Smooth muscle cell of the brain vasculature (primary cell): ENCODE results near the gene DHCR7.

ENCODE experiments used
- DNase-seq: peaks from one replicate; pipeline ENCODE4 v3.0.0-alpha.2; 2012; ENCODE audit warnings: low read depth, low spot score

Gene DHCR7

DNA sequence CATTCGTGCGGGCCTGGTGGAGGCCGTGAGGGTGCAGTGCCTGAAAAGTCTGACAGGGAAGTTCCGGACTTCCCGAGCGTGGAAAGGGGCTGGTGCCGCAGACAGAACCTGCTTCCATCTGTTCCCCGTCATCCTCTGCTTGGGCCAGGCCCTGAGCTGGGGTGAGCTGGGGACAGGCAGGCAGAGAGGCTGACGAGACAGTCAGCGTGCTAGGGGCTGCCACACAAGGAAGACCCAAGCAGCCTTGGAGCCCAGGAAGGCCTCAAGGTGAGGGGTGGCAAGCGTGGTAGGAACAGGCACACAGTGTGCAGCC is 30.3 kb upstream of the DHCR7 start:
- no peak for DNase-seq

DNA sequence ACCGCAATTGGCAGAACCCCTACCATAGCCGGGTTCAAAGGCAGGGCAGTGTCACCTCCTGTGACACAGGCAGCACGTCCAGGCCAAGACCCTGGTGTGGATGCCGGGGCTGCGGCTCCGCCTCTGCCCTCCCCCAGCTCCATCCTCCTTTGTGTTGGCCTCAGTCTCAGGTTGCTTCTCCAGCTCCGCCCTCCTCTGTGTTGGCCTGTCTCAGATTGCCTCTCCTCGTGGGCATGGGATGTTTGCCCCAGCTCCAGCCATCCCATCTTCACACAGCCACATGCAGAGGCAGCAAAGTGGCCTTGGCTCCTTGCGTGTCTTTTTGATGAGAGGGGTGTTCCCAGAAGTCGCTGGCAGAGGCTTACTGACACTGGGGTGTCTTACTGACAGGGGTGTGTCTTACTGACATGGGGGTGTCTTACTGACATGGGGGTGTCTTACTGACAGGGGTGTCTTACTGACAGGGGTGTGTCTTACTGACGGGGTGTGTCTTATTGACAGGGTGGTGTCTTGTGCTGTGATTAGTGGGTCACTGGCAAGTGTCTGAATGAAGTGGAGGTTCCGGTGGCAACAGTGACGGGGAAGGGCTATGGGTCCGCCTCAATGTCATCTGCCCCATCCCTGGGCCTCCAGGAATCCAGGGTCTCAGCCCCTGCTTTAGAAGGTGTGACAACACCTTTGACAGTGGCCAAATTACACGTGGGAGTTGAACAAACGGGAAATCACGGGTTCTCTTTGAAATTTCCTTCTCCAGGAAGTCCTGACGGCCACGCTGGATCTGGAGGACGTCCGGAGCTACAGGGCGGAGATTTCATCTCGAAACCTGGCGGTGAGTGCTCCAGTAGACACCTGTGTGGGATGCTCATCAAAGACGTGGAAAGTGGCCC is 29.7 kb upstream of the DHCR7 start:
- DNase-seq = no peak

DNA sequence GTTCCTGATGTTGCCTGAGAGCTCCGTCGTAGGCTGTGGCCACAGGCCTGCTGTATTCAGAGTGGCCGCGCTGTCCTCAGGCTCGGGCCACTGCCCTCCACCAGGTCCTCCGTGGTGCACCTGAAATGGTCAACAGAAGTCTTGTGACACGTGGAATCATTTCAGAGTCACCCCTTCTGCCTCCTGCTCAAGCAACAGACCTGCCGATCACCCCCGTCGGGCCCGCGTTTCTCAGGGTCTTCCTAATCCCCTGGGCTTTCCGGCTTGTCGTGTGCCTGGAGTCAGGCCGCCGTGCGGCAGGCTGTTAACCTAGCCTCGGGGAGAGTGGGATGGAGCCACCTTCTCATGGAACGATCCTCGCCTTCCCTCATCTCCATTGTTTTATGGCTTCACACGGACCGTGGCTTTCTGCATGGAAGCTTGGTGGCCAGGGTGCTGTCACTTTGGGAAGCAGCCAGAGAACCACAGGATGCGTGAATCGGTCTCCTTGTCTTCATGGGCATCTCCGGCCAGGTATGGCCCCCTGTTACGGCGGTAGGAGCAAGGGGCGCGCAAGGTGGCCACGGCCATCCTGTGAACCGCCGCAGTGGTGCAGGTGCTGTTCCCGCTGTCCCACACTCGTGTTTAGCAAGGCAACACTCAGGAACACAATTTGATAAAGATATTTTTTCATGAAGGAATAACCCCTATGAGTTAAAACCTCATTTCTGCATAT is 28.9 kb upstream of the DHCR7 start:
- DNase-seq = no peak

DNA sequence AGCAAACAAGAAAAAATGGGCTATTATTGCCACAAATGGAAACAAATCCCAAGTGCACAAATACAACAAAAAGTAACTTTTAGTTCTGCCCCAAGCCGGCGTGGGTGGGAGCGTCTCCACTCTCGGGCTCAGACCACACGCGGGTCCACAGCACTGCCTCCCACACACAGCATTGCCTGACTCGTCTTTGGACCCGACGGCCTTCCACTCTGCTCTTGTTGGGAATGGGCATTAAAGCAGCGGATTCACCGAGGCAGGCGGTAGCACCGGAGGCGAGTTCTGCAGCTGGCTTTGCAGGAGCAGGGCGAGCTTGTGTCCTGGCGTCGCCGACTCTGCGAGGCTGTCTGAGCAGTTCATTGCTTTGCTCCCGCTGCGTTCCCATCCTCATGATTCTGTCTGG is 27.8 kb upstream of the DHCR7 start:
- DNase-seq = no peak

DNA sequence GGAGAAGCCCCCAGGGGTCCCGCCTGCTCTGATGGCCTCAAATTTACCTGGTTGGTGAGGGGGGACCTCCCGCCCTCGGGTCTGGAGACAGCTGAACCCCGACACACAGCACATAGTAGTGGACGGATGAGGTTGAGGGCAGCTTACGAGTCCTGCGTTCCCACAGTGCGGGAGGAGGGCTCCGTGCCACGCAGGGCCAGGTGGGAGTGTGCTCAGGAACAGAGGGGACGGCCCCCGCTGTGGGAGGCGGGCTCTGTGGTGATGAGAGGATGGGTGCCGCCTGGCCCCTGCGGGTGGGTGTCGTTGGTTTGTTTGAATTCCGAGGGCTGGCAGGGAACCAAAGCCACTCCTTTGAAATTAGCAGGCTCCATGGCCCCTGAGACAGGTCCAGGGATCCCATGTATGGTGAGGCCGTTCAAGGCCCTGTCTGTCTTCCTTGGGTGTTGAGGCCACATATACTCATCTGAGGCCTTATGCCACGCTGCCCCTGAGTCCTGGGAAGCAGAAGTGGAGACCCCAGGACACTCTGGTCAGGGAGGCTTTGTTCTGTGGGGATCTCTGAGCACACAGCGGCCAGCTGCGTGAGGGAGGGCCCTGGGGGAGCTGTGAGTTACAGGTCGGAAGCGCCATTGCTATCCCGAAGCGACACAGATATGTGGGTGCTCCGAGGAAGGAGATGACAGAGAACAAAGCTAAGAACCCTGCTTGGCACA is 26.7 kb upstream of the DHCR7 start:
- no peak for DNase-seq

DNA sequence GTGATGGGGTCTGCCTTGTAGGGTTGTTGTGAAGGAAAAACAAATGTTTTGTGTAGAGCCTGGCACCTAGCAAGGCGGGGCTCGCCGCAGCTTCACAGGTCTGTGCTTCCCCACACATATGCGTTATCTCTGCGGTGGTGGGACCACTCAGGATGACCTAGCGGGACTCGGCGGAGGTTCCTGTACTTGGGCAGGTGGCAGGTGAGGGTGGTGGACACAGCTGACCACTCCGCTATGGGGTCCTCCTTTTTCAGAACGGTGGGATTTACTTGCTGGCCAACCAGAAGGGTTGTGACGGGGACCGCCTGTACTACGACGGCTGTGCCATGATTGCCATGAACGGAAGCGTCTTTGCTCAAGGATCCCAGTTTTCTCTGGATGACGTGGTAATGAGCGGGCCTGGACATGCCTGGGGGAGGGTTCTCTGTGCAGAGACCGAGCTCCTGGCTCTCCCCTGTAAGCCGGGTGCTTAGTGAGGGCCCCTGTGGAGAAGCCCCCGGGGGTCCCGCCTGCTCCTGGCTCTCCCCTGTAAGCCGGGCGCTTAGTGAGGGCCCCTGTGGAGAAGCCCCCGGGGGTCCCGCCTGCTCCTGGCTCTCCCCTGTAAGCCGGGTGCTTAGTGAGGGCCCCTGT is 26.1 kb upstream of the DHCR7 start:
- no peak for DNase-seq

DNA sequence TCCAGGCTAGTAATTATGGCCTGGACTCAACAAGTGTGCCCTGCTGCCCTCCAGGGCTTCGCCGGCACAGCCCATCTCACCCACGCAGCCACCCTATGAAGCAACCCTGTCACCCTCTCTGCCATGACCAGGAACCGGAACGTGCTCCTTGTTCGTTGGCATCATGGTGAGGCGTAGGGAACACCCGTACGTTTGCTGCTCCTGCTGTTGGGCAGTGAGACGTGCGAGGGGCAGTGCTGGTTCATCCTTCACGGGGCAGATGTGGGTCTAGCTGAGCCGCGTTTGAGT is 25.5 kb upstream of the DHCR7 start:
- DNase-seq = no peak

DNA sequence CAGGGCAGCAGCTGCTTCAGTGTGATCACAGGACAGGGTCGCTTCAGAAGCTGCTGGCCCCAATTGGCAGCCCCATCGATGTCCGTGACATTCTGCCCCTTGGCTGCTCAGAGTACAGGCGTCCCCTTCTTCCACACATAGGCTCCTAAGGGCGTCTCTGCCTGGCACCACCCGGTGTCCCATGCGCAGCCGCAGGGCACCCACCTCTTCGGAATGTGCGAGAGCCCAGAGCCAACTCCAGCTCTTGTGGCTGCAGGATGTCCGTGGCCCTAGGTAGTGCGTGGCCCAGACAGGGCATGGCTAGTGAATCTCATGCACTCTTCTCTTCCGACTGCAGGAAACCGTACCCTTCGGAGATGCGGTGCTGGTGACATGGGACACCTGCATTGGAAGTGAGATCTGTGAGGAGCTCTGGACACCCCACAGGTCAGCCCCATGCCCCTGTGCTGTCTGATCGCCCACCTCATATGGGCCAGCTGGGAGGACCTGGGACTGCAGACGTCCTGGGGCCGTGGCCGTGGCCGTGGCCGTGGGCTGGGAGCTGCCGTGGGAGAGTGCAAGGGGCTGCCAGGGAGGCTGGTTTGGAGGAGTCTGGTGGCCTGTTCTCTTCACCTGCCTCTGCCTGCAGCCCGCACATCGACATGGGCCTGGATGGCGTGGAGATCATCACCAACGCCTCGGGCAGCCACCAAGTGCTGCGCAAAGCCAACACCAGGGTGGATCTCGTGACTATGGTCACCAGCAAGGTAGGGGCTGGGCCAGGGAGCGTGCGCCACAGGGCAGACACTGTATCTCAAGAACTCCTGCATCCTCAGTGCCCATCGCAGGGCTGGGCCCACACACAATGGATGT is 25.0 kb upstream of the DHCR7 start:
- DNase-seq = no peak

DNA sequence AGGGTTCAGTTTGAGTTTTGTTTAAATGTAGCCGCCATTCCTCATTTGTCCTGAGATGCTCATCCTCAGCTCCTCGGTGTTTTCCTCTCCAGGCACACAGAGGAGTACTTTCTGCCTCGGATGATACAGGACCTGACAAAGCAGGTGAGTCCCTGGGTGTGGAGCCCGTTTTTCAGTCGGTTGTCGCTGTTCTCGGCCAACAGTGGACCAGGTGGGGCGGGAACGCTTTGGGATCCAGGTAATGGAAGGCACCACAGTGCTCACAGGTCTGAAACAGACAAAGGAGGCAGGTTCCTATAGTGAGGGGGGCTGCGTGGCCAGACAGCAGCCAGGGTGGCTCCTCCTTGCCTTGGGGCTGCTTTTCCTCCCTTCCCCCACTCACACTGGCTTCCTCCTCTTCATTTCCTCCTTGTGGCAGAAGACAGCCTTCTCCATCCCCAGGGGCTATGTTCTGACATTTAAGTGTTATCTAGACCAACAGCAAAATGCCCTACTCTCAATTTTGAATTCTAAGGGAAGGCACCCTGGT is 24.2 kb upstream of the DHCR7 start:
- DNase-seq = no peak

DNA sequence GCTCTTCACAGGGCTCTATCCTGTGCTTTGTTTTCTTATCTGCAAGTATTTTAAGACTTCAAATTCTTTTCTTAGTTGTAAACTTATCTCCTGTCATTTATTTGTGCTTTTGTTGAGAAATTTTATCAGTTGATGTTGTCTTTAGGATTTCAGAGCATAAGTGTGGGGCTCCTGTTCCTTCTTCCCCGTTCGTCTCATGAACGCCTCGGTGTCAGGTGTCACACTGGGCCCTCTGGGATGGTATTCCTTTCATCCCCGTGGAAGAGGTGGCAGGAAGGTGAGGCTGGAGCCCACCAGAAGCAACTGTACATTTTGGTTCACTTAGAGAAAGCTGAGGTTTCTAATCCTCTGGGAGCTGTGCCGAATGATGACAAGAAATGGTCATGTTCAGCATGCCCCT is 22.8 kb upstream of the DHCR7 start:
- no peak for DNase-seq

DNA sequence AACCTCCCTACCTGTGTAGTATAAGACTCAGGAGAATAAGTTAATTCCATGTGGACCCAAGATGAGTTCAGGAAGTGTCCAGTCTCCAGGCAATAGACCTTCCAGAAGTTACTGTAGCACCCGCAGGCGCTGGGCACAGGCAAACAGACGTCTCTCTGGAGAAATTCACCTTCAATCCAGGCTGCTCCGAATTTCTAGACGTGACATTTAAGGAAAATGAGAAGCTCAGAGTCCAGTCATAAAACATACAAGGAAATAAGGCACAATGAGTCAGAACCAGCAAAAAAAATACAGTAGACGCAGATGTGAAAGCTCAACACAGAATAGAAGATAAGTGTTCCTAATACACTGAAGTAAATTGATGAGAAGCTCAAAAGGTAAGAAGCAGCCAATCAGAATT is 19.0 kb upstream of the DHCR7 start:
- no peak for DNase-seq

DNA sequence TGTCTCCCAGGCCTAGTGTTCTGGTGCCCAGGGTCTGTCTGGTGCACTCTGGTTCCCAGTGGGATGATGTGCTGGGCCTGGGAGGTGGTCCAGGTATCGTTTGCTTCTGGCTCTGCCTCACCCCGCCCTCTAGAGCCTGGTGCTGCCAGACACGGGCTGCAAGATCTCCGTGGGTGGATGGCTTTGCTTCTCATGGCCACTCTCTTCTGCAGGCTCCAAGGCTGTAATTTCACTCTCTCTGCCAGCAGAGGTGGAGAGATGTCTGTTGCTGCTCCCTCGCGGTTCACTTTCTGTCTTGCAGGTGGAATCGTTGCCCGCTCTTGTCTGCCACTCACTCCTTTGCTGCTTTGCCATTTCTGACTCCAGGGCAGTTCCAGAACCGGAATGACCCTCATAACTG is 18.2 kb upstream of the DHCR7 start:
- no peak for DNase-seq

DNA sequence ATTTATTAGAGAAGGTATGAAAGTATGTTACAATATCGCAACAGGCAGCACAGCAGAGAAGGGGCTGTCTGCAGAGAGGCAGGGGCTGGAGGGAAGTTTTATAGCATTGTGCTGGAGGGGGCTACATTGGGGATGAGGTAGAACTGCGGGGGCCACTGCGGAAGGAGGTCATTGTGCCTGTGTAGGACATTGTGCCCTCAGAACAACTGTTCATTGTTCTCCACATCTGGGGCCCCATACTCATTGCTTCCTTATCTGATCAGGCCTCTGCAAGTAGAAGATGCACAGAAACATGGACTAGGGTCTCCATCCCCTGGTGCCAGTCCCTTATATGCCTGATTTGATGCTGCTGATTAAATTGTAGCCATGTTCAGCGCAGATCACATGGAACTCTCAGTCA is 16.9 kb upstream of the DHCR7 start:
- DNase-seq = no peak

DNA sequence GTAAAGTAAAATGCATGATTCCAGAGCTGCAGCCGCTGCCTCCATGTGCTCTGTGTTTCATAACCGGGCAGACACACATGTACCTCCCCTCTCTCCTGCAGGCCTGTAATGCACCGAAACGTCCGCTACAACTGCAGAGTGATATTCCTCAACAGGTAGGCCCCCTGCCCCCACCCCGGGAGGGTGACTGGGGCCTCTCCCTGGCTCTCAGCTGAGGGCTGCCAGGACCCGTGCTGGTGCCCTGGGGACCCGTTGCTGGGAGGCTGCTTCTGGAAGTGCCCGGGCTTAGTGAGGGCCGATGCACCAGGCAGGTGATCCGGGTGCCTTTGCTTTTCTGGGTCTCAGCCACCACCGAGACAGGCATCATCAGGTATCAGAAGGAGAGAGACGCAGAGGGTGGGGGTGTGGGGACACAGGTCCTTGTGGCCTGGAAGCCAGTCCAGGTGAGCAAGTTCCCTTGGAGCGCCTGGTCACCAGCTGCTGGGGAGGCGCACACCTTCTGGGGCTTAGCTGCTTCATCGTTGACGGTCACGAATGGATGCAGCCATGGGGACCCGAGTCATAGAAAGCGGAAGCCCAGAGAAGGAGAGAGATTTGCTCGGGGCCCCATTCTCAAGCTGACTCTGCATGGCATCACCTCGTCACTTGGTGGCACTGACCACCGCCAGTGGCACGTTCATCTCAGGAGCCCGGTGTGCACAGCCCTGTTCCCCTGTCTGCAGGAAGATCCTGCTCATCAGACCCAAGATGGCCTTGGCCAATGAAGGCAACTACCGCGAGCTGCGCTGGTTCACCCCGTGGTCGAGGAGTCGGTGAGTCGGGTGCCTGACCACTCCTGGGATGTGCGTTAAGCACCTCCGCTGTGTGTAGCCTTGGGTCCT is 15.4 kb upstream of the DHCR7 start:
- no peak for DNase-seq

DNA sequence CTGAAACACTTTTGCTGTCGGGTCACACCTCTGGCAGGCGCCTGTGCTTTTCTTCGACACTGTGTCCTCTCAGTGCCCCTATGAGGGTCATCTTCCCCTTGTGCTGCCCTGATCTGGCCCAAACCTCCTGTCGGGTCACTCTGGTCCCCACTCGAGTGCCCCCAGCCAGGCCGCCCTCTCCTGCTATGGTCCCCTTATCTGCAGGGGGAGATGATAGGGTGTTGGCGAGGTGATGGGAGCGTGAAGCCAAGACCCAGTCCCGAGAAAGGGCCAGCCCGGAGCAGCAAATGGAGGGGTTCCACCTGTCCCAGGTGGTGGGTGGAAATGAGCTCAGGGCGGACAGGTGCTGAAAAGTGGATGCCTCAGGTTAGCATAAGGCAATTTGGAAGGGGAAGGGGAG is 14.5 kb upstream of the DHCR7 start:
- DNase-seq = no peak

DNA sequence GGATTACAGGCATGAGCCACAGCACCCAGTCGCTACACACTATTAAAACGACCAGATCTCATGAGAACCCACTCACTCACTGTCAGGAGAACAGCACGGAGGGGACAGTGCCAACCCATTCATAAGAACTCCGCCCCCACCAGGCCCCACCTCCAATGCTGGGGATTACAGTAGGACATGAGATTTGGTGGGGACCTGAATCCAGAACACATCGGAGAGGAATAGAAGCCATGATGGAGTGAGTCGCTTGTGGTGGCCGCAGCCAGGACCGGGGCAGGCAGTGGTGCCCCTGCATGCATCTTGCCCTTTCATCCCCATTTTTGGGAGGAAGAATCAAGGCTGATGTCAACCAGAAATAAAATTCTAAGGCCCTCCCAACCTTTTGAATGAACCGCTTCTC is 13.5 kb upstream of the DHCR7 start:
- no peak for DNase-seq

DNA sequence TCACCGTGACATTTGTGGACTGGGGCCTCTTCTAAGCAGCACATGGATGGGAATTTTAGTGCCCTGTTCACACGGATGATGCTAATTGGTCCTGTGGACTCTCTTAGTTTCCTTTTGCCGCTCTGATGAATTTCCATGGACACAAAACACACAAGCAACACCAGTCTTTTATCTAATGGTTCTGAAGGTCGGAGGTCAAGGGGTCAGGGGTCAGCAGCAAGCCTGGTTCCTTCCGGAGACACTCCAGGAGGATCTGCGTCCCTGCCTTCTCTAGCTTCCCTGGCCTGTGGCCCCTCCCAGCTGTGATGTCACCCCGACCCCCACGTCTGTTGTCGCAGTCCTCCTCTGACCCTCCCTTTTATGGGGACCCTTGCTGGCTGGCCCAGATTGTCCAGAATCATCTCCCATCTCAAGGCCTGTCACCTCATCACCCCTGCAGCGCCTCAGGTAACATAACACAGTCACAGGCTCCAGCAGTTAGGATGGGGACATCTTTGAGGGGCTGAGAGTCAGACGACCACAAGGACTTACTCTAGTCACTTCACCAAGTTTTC is 11.7 kb upstream of the DHCR7 start:
- DNase-seq = no peak

DNA sequence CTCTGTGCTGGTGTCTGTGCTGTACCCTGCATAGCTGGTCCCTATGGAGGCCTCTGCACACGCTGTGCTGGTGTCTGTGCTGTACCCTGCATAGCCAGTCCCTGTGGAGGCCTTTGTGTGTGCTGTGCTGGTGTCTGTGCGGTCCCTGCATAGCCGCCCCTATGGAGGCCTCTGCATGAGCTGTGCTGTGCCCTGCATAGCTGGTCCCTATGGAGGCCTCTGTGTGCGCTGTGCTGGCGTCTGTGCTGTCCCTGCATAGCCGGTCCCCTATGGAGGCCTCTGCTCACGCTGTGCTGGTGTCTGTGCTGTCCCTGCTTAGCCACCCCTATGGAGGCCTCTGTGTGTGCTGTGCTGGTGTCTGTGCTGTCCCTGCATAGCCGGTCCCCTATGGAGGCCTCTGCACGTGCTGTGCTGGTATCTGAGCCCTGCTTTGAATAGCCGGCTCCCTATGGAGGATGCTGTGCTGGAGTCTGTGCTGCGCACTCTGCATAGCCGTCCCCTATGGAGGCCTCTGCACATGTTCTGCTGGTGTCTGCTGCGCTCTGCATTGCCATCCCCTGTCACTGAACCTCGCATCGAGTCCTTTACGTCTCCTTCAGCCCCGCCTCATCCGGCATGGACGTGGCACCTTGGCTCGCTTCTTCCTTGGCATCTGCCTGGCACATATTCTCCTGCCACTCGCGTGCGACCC is 11.0 kb upstream of the DHCR7 start:
- no peak for DNase-seq
